Thyroid gland (tissue), 4 donors: Measurements from ENCODE around the gene PREB. TPM values are rescaled to one million over a fixed set of nuclear protein-coding genes. Genes with fewer than 3 reads are reported as not detected.

Experiments
- DNase-seq, 2 donors: peaks; one replicate each; pipeline ENCODE4 v3.0.0-alpha.2; 2019
- H3K27ac ChIP-seq, 3 donors: fragments of 200-600 bp; sonication (generic); 1 replicate in 2 of 3; 2 replicates in 1 of 3; pipeline ENCODE4 v1.5.1; 2016 to 2019; ENCODE audit warnings: mild to moderate bottlenecking in 1 of 3, moderate library complexity in 1 of 3
- H3K27me3 ChIP-seq: fragments of 200-600 bp; sonication (generic); one replicate; pipeline ENCODE4 v1.5.1; 2019
- H3K36me3 ChIP-seq, 2 donors: fragments of 200-600 bp; sonication (generic); one replicate each; pipeline ENCODE4 v1.5.1; 2016 to 2019
- H3K4me1 ChIP-seq, 2 donors: fragments of 200-600 bp; sonication (generic); one replicate each; pipeline ENCODE4 v1.5.1; 2017 to 2019
- H3K4me3 ChIP-seq, 3 donors: fragments of 200-600 bp; sonication (generic); replicated peaks in 1 of 3; 1 replicate in 2 of 3; 2 replicates in 1 of 3; pipeline ENCODE4 v1.5.1; 2016; ENCODE audit warnings: mild to moderate bottlenecking in 1 of 3
- H3K9me3 ChIP-seq: fragments of 200-600 bp; sonication (generic); one replicate; pipeline ENCODE4 v1.5.1; 2017
- POLR2A ChIP-seq, 2 donors: fragments of 450-650 bp; IDR thresholded peaks; one replicate each; pipeline ENCODE4 v1.6.1; 2017; ENCODE audit warnings: antibody characterized with exemption in 2 of 2, mild to moderate bottlenecking in 2 of 2, moderate library complexity in 1 of 2
- WGBS, 2 donors: methylation state at CpG; one replicate each; pipeline ENCODE4 v1.1.5; 2017; 5-methylcytosine and 5-hydroxymethylcytosine counted together
- intact Hi-C: fragments of 100-400 bp; cut with DNase I; formaldehyde crosslinking; loops from one replicate; pipeline ENCODE4 v1.15.1; 2023
- total RNA-seq, 4 donors: library from RNA; depleted of rRNA; stranded (reverse); fragments of >200 nt; gene quantifications; one replicate each; pipeline ENCODE4 v1.2.3, GENCODE V29; 2016
- TF ChIP-seq, protein P1 (sequence below), 6 experiments: fragments of 200-600 bp in 3 of 6; fragments of 450-650 bp in 3 of 6; sonication (generic) in 3 of 6; IDR thresholded peaks; one replicate each; pipeline ENCODE4 v1.5.1; 2016 to 2019; ENCODE audit warnings: antibody characterized with exemption in 6 of 6, mild to moderate bottlenecking in 2 of 6, inconsistent platforms in 1 of 6, moderate library complexity in 1 of 6

Gene PREB
- total RNA-seq, 4 donors from 2014 or later: 52.4 to 84.0 (median 55.2) TPM

- H3K9me3 ChIP-seq: no peaks in the 10 kb centered on the region
- no peak overlapping the region for H3K27ac ChIP-seq
- H3K4me3 ChIP-seq: no peak overlapping the region
- 76 to 80% methylated on average over 9 of the region's 9 CpGs for WGBS, 2 donors
- H3K27me3 ChIP-seq: no peaks in the 10 kb centered on the region
- no peak for DNase-seq
- TF ChIP-seq, protein P1, sequence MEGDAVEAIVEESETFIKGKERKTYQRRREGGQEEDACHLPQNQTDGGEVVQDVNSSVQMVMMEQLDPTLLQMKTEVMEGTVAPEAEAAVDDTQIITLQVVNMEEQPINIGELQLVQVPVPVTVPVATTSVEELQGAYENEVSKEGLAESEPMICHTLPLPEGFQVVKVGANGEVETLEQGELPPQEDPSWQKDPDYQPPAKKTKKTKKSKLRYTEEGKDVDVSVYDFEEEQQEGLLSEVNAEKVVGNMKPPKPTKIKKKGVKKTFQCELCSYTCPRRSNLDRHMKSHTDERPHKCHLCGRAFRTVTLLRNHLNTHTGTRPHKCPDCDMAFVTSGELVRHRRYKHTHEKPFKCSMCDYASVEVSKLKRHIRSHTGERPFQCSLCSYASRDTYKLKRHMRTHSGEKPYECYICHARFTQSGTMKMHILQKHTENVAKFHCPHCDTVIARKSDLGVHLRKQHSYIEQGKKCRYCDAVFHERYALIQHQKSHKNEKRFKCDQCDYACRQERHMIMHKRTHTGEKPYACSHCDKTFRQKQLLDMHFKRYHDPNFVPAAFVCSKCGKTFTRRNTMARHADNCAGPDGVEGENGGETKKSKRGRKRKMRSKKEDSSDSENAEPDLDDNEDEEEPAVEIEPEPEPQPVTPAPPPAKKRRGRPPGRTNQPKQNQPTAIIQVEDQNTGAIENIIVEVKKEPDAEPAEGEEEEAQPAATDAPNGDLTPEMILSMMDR (IDR thresholded peaks at IDR 0.05): no peak
- TF ChIP-seq POLR2A (IDR thresholded peaks at IDR 0.05): no peak
- H3K36me3 ChIP-seq: no peaks in the 10 kb centered on the region
- intact Hi-C loops: no loop called here
- H3K4me1 ChIP-seq: no peaks in the 10 kb centered on the region
Observed at GRCh38 chr2:27160191-27160590, 25.8 kb upstream of the PREB start.

DNA sequence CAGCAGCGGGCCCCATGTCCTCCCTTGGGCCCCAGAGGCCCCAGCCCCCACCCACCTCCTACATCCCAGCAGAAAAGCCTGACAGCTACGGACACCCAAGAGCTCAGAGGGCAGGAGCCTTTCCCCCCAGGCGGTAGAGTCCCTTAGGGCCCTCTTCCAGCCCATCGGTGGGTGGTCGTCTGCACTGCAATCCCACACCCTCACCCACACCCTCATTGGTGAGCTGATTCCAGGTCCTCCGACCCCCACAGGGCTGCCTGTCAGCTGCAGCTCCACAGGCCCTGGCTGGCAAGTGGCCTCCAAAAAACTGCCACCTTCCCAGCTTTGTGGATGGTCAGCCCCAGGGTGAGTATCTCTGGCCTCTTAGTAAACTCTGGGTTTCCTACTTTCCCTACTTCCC lies 24.8 kb upstream of the PREB start:
- TF ChIP-seq, protein P1 (IDR thresholded peaks at IDR 0.05): no peak
- TF ChIP-seq POLR2A (IDR thresholded peaks at IDR 0.05): no peak
- intact Hi-C loops: no loop called here
- DNase-seq: no peak
- no peak overlapping the region for H3K27ac ChIP-seq
- no peaks in the 10 kb centered on the region for H3K27me3 ChIP-seq
- H3K36me3 ChIP-seq: no peaks in the 10 kb centered on the region
- H3K4me1 ChIP-seq: no peaks in the 10 kb centered on the region
- H3K9me3 ChIP-seq: no peaks in the 10 kb centered on the region
- no peak overlapping the region for H3K4me3 ChIP-seq
- WGBS, 2 donors: 67 to 78% methylated on average over 4 to 6 of the region's 6 CpGs

DNA sequence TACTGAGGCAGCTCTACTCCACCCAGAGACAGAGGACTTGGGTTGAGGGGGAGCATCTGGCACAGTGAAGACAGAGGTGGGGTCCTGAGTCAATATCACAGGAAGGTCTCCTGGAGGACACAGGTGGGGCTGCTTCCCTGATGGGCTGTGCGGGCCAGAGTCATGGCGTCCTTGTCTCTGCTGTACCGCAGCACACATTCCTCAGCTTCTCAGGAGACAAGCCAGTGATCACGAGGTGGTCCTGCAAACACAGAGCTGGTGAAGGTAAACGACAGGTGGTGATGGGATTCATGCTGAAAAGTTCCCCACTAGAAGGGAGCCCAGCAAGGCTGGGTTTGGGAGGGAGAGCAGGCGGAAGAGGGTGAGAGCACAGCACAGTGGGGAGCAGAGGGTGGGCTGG lies 24.0 kb upstream of the PREB start:
- Histone ChIP-seq H3K27me3 (no peaks in the 10 kb centered on the region), H3K4me1 (no peaks in the 10 kb centered on the region), H3K36me3 (no peaks in the 10 kb centered on the region), H3K4me3 (no peak overlapping the region), H3K27ac (no peak overlapping the region), H3K9me3 (no peaks in the 10 kb centered on the region)
- DNase-seq: no peak
- intact Hi-C loops: no loop called here
- WGBS, 2 donors: 37 to 50% methylated on average over 5 to 6 of the region's 6 CpGs
- no peak for TF ChIP-seq POLR2A (IDR thresholded peaks at IDR 0.05)
- TF ChIP-seq, protein P1 (IDR thresholded peaks at IDR 0.05): no peak

- Histone ChIP-seq H3K9me3 (no peaks in the 10 kb centered on the region), H3K27ac (no peak overlapping the region), H3K4me1 (no peaks in the 10 kb centered on the region), H3K4me3 (no peak overlapping the region), H3K36me3 (no peaks in the 10 kb centered on the region), H3K27me3 (no peaks in the 10 kb centered on the region)
- intact Hi-C loops: no loop called here
- TF ChIP-seq POLR2A (IDR thresholded peaks at IDR 0.05): no peak
- TF ChIP-seq, protein P1 (IDR thresholded peaks at IDR 0.05): no peak
- DNase-seq: no peak
- WGBS, 2 donors: 80 to 83% methylated on average over 9 of the region's 9 CpGs
Observed at GRCh38 chr2:27155069-27155520, 20.7 kb upstream of the PREB start.

- no peaks in the 10 kb centered on the region for H3K27me3 ChIP-seq
- H3K4me3 ChIP-seq: no peak overlapping the region
- H3K4me1 ChIP-seq: no peaks in the 10 kb centered on the region
- TF ChIP-seq, protein P1 (IDR thresholded peaks at IDR 0.05): no peak
- no peak for TF ChIP-seq POLR2A (IDR thresholded peaks at IDR 0.05)
- H3K27ac ChIP-seq: no peak overlapping the region
- WGBS, 2 donors: 81 to 86% methylated on average over 6 of the region's 6 CpGs
- no peaks in the 10 kb centered on the region for H3K36me3 ChIP-seq
- H3K9me3 ChIP-seq: no peaks in the 10 kb centered on the region
- DNase-seq: no peak
- intact Hi-C loops: no loop called here
Observed at GRCh38 chr2:27154488-27154887, 20.1 kb upstream of the PREB start.
